Tibial nerve (tissue), 4 donors: ENCODE data around the gene DUSP1. TPM values are rescaled to one million over a fixed set of nuclear protein-coding genes. Genes with fewer than 3 reads are reported as not detected.

Source experiments
- DNase-seq, 2 donors: peaks; one replicate each; pipeline ENCODE4 v3.0.0-alpha.2; 2019; ENCODE audit warnings: low spot score in 2 of 2
- H3K27ac ChIP-seq, 4 donors: fragments of 200-600 bp; sonication (generic) in 3 of 4; one replicate each; pipeline ENCODE4 v1.5.1; 2017 to 2019; ENCODE audit warnings: mild to moderate bottlenecking in 1 of 4
- H3K27me3 ChIP-seq, 2 donors: fragments of 200-600 bp; sonication (generic) in 1 of 2; one replicate each; pipeline versions ENCODE4 v1.5.1 to v1.6.0; 2017 to 2019
- H3K36me3 ChIP-seq, 3 donors: fragments of 200-600 bp; sonication (generic); one replicate each; pipeline ENCODE4 v1.5.1; 2018 to 2019
- H3K4me1 ChIP-seq, 4 donors: fragments of 200-600 bp; sonication (generic) in 3 of 4; one replicate each; pipeline ENCODE4 v1.5.1; 2017 to 2019
- H3K4me3 ChIP-seq, 4 donors: fragments of 200-600 bp; sonication (generic) in 3 of 4; one replicate each; pipeline ENCODE4 v1.5.1; 2017 to 2019; ENCODE audit warnings: mild to moderate bottlenecking in 1 of 4, moderate library complexity in 1 of 4
- H3K9me3 ChIP-seq, 4 donors: fragments of 200-600 bp; sonication (generic) in 3 of 4; one replicate each; pipeline ENCODE4 v1.5.1; 2017 to 2019
- CTCF ChIP-seq, 5 experiments: fragments of 200-600 bp in 3 of 5; fragments of 450-650 bp in 2 of 5; sonication (generic) in 3 of 5; IDR thresholded peaks; one replicate each; pipeline ENCODE4 v1.5.1; 2016 to 2019; ENCODE audit warnings: antibody characterized with exemption in 5 of 5, mild to moderate bottlenecking in 3 of 5, moderate library complexity in 2 of 5
- EP300 ChIP-seq, 2 donors: sonication (generic); formaldehyde crosslinking; IDR thresholded peaks; one replicate each; pipeline ENCODE4 v1.6.1; 2017; ENCODE audit warnings: antibody characterized with exemption in 2 of 2, mild to moderate bottlenecking in 1 of 2
- POLR2A ChIP-seq, 2 donors: fragments of 450-650 bp; IDR thresholded peaks; one replicate each; pipeline ENCODE4 v1.6.1; 2017; ENCODE audit warnings: antibody characterized with exemption in 2 of 2, mild to moderate bottlenecking in 2 of 2, moderate library complexity in 2 of 2
- WGBS, 2 donors: methylation state at CpG; one replicate each; pipeline ENCODE4 v1.1.5; 2018; 5-methylcytosine and 5-hydroxymethylcytosine counted together
- total RNA-seq, 4 donors: library from RNA; depleted of rRNA; stranded (reverse); fragments of >200 nt; gene quantifications; one replicate each; pipeline ENCODE4 v1.1.0, GENCODE V29; 2016

DUSP1 gene
- total RNA-seq, 4 donors from 2014 or later, result 1,787 to 2,412 (median 1,885) TPM

GRCh38 chr5:172782169-172783039 is 11.4 kb upstream of the DUSP1 start:
- no peaks in the 10 kb centered on the region for H3K9me3 ChIP-seq
- no peaks in the 10 kb centered on the region for H3K27me3 ChIP-seq
- H3K4me1 ChIP-seq, result peaks cover 0 to 13% (median 10%) of the 10 kb centered on the region in 4 donors
- no peak for DNase-seq
- no peak for TF ChIP-seq EP300 (IDR thresholded peaks at IDR 0.05)
- no peak for TF ChIP-seq POLR2A (IDR thresholded peaks at IDR 0.05)
- no peak for TF ChIP-seq CTCF (IDR thresholded peaks at IDR 0.05)
- no peak overlapping the region for H3K27ac ChIP-seq
- 87 to 88% methylated on average over 7 of the region's 7 CpGs for WGBS, 2 donors
- no peak overlapping the region for H3K4me3 ChIP-seq
- H3K36me3 ChIP-seq, result no peaks in the 10 kb centered on the region

DNA sequence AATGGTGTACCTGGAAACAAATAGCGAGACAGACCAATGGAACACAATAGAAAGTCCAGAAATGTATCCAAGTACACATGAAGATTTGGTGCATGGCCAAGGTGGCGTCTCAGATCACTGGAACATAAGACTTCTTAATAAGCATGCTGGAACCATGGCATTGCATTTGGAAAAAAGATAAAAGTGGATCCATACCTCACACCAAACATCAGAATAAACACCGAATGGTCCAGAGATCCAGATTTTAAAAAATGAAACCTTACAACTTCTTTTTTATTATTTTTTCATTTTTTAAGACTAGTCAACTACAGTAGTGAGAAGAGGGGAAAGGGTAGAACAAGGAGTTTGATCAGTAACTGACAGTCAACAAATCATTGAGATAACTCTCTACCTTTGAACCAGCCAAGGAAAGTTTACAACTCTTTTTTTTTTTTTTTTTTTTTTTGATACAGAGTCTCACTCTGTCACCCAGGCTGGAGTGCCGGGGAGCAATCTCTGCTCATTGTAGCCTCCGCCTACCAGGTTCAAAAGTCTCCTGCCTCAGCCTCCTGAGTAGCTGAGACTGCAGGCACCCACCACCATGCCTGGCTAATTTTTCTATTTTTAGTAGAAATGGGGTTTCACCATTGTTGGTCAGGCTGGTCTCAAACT is 8.8 kb upstream of the DUSP1 start:
- Histone ChIP-seq H3K27me3 (no peaks in the 10 kb centered on the region), H3K27ac (peak overlapping the region in 1 of 4 donors; percentile 17), H3K4me3 (no peak overlapping the region), H3K36me3 (no peaks in the 10 kb centered on the region), H3K9me3 (no peaks in the 10 kb centered on the region), H3K4me1 (peaks cover 0 to 37% (median 27%) of the 10 kb centered on the region in 4 donors)
- DNase-seq, result no peak
- 90 to 95% methylated on average over 5 of the region's 5 CpGs for WGBS, 2 donors
- TF ChIP-seq CTCF (IDR thresholded peaks at IDR 0.05), result no peak
- no peak for TF ChIP-seq EP300 (IDR thresholded peaks at IDR 0.05)
- no peak for TF ChIP-seq POLR2A (IDR thresholded peaks at IDR 0.05)

DNA sequence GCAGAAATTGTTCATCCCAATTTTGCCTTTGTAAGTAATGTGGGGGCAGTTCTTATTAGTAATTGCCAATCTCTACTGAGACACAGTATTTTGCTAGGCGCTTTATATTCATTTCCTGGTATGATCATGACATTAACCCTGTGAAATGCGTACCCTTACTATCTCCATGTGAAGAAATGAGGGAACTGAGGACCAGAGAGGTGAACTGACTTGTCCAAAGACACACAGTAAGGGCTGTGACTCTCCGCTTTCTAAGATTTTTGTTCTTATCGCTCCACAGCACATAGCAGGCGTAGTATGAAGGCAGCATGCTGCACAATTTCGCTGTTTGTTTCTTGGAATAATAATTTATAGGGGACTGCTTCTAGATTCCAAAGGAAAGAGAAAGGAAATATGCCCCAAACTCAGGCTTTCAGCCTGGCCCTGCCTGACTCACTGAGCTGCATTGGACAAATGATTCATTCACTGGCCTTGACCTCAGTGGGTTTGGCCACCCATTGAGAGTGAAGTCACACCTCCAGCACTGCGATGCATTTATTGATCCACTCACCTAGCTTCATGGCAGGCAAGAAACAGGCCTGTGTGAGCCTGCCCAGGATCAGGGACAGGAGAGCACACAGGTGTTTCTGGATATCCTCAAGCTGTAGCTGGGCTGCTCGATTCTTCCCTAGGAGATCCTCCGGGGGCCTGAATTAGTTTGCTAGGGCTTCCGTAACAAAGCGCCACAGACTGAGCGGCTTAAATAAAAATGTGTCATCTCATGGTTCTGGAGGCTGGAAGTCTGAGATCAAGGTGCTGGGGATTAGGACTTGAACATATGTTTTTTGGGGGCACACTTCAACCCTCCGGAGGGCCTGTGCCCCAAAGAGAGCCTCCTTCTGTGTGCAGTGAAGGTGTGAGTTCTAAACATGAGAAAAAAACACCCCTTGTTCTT is 7.2 kb upstream of the DUSP1 start:
- Histone ChIP-seq H3K9me3 (no peaks in the 10 kb centered on the region), H3K27me3 (no peaks in the 10 kb centered on the region), H3K4me1 (peaks cover 0 to 54% (median 36%) of the 10 kb centered on the region in 4 donors), H3K27ac (peak overlapping the region; percentile 67 to 99 (median 98)), H3K4me3 (no peak overlapping the region), H3K36me3 (no peaks in the 10 kb centered on the region)
- TF ChIP-seq POLR2A (IDR thresholded peaks at IDR 0.05), result no peak
- 62 to 67% methylated on average over 12 to 13 of the region's 13 CpGs for WGBS, 2 donors
- peak in 1 of 2 donors; percentile 59 for DNase-seq

DNA sequence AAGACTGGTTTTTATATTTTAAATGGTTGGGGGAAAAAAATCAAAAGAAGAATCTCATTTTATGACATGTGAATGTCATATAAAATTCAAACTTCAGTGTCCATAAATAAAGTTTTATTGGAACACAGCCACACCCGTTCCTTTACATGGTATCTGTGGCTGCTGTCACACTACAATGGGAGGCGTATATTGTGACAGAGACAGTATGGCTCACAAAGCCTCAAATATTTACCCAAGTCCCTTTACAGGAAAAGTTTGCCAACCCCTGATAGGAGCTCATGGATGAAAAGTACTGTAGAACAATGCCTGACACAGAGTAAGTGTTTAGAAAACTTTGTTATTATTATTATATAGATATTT is 5.2 kb upstream of the DUSP1 start:
- Histone ChIP-seq H3K27ac (peak overlapping the region in 3 of 4 donors; percentile 97 to 99 (median 99)), H3K4me1 (peaks cover 0 to 71% (median 46%) of the 10 kb centered on the region in 4 donors), H3K36me3 (no peaks in the 10 kb centered on the region), H3K4me3 (no peak overlapping the region), H3K27me3 (no peaks in the 10 kb centered on the region), H3K9me3 (no peaks in the 10 kb centered on the region)
- DNase-seq, result no peak
- TF ChIP-seq POLR2A (IDR thresholded peaks at IDR 0.05) (no peak), CTCF (IDR thresholded peaks at IDR 0.05) (no peak), EP300 (IDR thresholded peaks at IDR 0.05) (no peak)
- 87 to 98% methylated on average over 2 of the region's 2 CpGs for WGBS, 2 donors
